GM18505 (cell line): ENCODE data around the gene CD47.
A peak's percentile ranks its signal among the peaks of the same experiment; 100 is the strongest.

Source experiments
- ATAC-seq: cut with Tn5 transposase; IDR thresholded peaks from one replicate; pipeline ENCODE4 v1.9.1; 2021; ENCODE audit not compliant: unreplicated experiment
- POLR2A ChIP-seq: IDR thresholded peaks from 4 replicates; pipeline ENCODE4 v1.6.1; 2011; ENCODE audit warnings: borderline replicate concordance; ENCODE audit not compliant: insufficient read depth, insufficient read length; ENCODE audit errors: extremely low read depth

CD47 gene

GRCh38 chr3:108090701-108091497 is at the start of gene CD47:
CD47 (minus strand) TSS chr3:108091031; CDS start chr3:108090908, 123 bp downstream.
- peak; percentile 76 for ATAC-seq
- peak; percentile 81 for TF ChIP-seq POLR2A

DNA sequence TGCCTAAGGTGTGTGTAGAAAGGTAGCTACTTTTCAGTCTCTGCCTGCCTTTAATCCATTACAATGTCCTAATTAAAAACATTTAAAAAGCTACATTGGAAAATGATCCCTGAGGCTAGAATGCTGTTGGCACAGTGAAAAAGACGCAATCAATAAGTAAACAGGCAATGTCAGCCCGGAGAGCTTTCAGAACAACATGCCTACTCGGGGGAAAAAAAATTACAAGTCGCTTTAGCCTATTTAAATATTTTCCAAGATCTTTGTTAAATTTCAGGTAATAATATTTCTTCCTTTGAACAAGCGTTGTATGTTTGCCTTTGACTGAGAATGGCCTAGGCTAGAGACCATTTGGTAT is 46.6 kb upstream of the CD47 start:
- no peak for ATAC-seq
- TF ChIP-seq POLR2A: no peak

- ATAC-seq: no peak
- TF ChIP-seq POLR2A: no peak
These were observed 46.0 kb upstream of the CD47 start for GRCh38 chr3:108136561-108137459.

- no peak for ATAC-seq
- no peak for TF ChIP-seq POLR2A
These were observed 43.7 kb upstream of the CD47 start for GRCh38 chr3:108134555-108134880.

DNA sequence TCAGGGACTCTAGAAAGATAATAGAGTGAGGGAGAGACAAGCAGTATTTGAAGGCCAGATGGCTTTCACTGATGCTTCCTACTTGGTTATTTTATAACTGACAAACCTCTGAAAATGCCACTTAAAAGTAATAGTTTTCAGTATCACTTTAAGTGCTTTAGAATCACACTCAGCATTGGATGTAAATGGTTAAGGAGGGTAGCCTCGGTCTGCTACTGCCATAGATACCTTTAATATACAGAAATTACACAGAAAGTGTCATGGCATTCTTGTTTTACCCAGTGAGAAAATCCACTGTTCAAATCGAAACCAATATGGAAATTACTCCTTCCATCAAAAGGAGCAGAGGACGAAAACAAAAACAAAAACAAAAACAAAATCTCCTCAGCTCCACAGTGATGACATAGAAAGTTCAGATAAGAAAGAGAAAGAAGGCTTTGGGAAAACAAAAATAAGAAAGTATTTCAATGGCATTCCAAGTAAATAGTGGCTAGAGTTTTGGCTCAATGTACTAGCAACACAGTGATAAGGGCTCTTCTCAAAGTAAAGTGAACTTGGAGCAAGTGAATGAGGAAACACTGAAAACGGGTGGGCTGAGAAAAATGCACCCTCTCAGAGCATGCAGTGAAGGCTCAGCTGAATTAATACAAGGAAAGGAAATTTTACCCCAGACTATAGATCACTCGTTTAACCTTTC is 43.2 kb upstream of the CD47 start:
- no peak for TF ChIP-seq POLR2A
- no peak for ATAC-seq

GRCh38 chr3:108133048-108133369 is 42.2 kb upstream of the CD47 start:
- ATAC-seq: no peak
- TF ChIP-seq POLR2A: no peak

DNA sequence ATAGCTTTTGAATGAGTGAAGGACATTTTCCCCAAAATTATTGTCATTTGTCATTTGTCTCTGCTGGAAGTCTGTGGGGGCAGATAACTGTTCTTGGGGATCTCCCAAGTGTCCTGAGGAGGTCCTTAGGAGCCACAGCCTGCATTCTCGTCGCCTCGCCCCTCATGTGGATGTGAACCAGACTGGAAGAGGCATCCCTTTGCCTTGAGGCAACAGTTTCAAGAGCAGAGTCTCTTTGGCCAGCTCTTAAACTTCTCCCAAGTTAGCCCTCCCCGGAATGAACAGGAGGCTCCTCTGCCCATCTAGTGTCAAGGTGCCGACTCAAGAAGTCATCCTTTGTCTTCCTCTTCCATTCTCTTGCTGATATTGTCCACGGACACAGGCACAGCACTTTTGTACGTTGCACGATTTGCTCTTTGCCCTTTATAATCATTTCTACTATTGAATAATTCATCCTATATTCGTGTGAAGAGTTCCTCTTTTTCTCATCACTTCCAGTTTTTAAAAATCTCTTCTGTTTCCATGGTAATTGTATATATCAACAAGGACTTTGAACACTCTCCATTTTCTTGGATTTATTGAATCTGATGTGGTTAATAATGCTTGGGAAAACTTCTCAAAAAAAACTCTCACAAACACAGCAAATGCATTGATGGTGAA is 40.8 kb upstream of the CD47 start:
- no peak for ATAC-seq
- no peak for TF ChIP-seq POLR2A

DNA sequence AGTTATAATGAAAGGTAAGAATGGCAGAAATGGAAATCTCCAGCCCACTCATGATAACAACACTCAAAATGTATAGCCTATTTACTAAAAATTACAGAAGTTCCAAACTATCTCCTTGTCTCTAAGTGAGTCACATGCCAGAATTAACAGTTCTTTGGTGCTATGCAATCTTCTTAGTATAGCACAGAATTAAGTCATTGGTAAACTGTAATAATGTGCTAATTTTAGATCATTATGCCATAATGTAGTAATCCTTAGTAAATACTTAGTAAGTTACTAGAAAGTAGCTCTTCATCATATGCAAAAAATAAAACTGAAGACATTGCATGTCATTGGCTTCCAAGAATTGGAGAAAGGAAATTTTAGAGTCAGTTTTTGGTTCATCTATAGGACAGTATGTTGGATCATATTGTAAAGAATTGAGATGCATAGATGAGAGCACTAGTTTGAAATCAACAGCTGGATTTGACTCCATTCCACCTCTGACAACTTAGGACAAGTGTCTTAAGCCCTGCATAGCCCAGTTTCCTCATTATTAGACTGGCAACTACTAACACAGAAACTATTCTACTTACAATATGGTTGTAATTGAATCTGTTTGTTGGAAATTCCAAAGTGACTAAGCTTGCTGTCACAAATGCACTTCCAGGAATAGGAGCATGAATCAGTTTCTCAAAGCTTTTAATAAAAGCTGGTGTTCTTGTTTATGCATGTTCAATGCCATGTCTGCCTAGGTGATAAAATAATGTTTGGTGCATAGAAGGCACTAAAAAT is 40.1 kb upstream of the CD47 start:
- ATAC-seq: no peak
- no peak for TF ChIP-seq POLR2A

GRCh38 chr3:108130236-108130635 is 39.4 kb upstream of the CD47 start:
- no peak for TF ChIP-seq POLR2A
- no peak for ATAC-seq

GRCh38 chr3:108127301-108127988 is 36.6 kb upstream of the CD47 start:
- no peak for TF ChIP-seq POLR2A
- ATAC-seq: no peak

GRCh38 chr3:108126348-108126747 is 35.5 kb upstream of the CD47 start:
- no peak for TF ChIP-seq POLR2A
- ATAC-seq: no peak

- TF ChIP-seq POLR2A: peak; percentile 86
- ATAC-seq: peak; percentile 51
These were observed 34.8 kb upstream of the CD47 start for GRCh38 chr3:108125550-108126071.
